Measurements from ENCODE around the gene CFC1.
"Not testable (repeated sequence)": the region's sequence is repeated elsewhere in the genome, so short reads cannot be mapped to it uniquely, and the experiment has no call there.

The CFC1 gene

DNA sequence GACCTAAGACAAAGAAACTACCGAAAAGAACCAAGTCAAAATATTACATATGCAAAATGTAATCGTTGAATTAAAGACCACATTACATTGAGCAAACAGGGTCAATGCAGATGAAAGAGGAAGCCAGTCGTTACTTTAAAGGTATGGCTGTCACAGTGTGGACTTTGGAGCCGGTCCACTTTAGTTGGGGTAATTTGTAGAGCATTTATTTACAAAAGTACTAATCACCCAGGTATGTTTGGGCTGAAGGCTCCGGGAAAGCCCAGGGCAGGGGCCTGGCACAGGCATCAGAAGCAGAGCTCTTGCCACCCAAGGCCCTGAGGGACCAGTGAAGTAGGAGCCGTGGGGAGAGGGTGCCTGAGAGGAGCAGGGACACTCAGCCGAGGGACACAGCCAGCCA lies 15.8 kb downstream of the CFC1 start:
- DNase-seq (ENCODE audit: low read depth in 2 of 2) = not testable (repeated sequence)

DNA sequence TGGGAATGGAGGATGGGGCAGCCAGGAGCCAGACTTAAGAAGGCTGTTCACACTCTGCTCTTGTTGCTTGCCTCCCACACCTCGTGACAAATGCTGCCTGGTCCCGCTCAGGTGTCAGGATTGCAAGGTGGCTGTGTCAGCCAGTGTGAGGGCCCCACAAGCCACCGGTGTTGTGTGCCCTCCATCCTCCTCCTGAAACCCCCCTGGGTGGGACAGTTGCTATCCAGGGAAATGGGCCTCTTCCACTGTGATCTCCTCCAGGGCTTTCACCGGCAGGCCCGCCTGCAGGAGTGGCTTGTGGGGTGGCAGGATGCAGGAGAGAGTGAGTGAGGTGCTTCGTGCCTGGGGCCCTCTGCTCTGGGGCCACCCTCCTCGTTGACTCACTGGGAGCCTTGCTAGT lies 16.4 kb downstream of the CFC1 start:
- DNase-seq (ENCODE audit: low read depth in 2 of 2) = not testable (repeated sequence)

DNA sequence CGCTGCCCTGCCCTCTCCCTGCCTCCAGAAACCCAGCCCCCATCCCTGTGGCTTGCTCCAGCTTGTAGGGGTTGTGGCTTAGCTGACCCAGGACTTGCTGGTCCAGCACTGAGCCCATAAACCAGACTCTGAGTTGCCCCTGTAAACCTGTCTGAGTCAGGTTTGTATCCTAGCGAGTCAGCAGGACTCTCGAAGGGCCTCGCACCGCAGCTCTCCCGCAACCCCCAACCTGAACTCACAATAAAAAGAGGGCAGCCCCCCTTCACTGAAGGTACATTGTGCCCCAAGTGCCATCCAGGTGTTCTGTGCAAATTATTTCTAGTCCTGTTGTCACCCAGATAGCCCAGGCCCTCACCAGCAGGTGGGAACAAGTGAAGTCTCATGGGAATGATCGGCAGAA lies 17.9 kb downstream of the CFC1 start:
- DNase-seq (ENCODE audit: low read depth in 2 of 2) = not testable (repeated sequence)

DNA sequence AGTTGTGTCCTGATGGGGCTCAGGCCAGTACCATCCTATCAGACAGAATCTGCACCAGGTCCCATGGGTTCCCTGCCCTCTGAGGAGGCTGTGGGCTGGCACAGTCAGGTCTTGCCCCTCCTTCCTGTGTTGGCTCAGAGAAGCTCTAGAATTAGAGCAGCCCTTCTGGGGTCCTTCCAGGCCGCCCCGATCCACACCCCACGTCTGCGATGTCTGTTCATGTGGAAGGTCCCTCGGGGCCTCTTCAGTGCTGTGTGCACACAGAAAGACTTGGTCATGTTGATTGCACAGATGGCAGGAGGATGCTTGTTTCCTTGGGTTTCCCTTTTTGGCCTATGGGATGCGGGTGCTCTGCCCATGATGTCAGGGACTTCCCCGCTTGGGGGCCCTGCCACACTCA lies 20.3 kb downstream of the CFC1 start:
- not testable (repeated sequence) for DNase-seq (ENCODE audit: low read depth in 2 of 2)

DNA sequence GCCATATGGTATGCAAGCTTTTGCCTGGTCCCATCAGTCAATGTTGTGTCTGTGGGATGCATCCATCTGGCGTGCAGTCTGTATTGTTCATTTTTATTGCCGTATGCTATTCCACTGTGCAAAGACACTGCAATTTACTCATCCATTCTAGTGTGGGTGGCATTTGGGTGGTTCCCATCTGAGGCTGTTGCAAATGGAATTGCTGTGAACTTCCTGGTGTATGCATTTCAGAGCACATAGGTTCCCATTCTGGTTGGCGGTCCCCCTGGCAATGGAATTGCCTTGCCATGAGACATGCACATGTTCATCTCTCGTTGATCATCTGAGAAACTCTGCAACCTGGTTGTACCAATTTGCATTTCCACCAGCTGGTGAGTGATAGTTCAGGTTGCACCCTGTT lies 21.8 kb downstream of the CFC1 start:
- not testable (repeated sequence) for DNase-seq (ENCODE audit: low read depth in 2 of 2)

DNA sequence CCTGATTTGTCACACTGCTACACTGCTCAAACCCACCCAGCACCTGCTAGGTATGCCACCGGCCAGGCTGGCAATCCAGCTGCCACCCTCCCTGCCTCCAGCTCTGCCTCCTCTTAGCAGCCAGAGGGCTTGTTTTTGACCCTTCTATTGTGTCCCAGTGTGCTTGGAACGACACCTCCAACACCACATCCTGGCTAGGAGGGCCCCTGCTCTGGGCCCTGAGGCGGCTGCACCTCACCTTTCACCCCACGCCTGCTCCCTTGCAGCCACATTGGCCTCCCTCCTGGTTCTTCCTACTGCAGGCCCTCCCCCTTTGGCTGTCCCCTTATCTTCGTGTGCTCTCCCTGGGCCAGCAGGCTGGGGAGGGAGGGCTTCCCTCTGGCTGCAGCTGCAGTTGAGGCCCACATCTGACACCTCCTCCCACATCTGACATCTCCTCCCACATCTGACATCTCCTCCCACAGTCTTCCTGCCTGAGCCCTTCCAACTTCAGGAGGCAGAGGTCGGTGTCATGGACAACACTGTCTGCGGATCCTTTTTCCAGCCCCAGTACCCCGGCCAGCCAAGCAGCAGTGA lies 23.1 kb downstream of the CFC1 start:
- not testable (repeated sequence) for DNase-seq (ENCODE audit: low read depth in 2 of 2)

DNA sequence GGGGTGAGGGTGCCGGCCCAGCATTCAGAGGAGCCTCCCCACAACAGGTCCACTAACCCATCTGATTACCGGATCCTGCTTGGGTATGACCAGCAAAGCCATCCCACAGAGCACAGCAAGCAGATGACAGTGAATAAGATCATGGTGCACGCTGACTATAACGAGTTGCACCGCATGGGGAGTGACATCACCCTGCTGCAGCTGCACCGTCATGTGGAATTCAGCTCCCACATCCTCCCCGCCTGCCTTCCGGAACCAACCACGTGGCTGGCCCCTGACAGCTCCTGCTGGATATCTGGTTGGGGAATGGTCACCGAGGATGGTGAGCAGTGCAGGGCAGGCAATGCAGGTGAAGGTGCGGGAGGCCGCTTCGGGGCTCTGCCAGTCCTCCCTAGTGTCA lies 25.1 kb downstream of the CFC1 start:
- DNase-seq (ENCODE audit: low read depth in 2 of 2) = not testable (repeated sequence)

DNA sequence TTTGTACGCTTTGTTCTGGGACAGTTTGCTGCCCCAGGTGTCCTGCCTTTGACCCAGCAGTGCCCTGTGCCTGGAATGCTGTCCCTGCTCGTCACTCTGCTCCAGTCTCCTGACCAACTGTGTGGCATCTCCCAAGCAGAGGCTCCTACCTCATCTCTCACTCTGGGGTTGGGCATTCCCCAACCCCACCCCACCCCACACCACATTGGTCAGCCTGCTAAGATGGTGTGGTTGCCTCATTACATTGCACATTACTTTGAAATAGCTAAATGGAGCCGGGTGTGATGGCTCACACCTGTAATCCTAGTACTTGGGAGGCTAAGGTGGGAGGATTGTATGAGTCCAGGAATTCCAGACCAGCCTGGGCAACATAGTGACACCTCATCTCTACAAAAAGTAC lies 27.4 kb downstream of the CFC1 start:
- DNase-seq (ENCODE audit: low read depth in 2 of 2) = not testable (repeated sequence)

DNA sequence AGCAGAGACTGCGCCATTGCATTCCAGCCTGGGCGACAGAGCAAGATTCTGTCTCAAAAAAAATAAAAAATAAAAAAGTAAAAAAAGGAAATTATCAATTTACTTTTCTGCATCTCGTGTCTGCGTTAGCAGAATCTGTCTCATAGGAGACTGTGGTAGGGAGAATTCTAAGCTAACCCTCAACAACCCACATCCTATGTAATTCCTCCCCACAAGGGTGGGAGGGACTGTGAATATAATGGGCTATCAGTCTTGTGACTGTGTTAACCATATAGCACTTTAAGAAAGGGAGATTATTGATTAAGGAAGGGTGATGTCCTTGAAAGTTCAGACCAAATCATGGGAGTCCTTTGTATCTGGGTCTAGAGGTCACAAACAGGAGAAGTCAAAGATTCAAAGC lies 33.2 kb downstream of the CFC1 start:
- DNase-seq (ENCODE audit: low read depth in 2 of 2) = not testable (repeated sequence)

DNA sequence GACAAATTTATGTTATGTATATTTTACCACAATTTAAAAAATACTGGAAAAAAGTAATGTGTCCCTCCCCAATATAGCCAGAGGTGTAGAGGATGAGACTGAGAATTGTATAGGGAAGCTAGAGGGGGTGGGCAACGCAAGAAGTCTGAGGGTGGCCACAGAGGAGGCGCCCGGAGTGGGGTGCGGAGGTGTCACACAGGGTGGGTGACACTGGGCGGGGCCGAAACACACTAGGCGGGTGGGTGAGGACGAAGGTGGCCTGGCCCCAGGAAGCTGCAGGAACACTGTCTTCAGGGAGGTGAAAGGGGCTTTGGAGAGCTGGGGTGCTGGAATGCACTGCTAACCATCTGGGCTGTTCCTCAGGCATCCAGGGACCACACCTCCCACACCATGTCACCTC lies 42.9 kb downstream of the CFC1 start:
- not testable (repeated sequence) for DNase-seq (ENCODE audit: low read depth in 2 of 2)

DNA sequence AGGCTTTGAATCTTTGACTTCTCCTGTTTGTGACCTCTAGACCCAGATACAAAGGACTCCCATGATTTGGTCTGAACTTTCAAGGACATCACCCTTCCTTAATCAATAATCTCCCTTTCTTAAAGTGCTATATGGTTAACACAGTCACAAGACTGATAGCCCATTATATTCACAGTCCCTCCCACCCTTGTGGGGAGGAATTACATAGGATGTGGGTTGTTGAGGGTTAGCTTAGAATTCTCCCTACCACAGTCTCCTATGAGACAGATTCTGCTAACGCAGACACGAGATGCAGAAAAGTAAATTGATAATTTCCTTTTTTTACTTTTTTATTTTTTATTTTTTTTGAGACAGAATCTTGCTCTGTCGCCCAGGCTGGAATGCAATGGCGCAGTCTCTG lies 45.2 kb downstream of the CFC1 start:
- DNase-seq (ENCODE audit: low read depth in 2 of 2) = not testable (repeated sequence)

DNA sequence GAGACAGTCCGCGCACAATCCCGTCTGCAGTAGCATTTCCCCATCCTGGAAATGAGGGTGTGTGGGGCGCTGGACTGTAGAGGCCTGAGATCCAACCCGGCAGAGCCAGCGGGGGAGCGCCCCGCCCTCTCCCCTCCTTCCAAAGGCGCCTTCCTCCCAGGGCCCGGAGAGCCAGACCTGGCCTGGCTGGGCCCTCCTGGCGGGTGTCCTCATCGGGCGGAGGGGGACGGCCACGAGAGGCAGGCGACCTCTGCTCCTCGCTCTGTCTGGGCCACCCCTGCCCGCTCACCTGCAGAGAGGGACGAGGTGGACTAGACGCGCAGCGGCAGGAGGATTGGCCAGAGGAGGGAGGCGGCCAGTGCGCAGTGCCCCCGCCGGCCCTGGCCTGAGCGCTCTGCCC lies 49.9 kb downstream of the CFC1 start:
- DNase-seq (ENCODE audit: low read depth in 2 of 2) = not testable (repeated sequence)

DNA sequence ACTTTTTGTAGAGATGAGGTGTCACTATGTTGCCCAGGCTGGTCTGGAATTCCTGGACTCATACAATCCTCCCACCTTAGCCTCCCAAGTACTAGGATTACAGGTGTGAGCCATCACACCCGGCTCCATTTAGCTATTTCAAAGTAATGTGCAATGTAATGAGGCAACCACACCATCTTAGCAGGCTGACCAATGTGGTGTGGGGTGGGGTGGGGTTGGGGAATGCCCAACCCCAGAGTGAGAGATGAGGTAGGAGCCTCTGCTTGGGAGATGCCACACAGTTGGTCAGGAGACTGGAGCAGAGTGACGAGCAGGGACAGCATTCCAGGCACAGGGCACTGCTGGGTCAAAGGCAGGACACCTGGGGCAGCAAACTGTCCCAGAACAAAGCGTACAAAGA lies 51.0 kb downstream of the CFC1 start:
- DNase-seq (ENCODE audit: low read depth in 2 of 2) = not testable (repeated sequence)

DNA sequence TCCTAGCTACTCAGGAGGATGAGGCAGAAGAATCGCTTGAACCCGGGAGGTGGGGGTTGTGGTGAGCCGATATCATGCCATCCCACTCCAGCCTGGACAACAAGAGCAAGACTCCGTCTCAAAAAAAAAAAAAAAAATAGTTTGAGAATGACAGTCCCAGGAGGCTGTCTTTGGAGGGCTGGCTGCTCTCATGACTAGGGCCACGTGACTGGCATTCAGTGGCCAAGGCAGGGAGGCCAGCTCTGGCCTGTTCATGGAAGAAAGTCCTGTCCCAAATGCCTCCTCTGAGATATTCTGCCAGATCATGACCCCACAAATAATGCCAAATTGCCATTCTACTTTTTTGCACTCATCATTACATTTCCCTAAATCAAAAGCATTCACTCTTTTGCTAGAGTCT lies 54.4 kb downstream of the CFC1 start:
- not testable (repeated sequence) for DNase-seq (ENCODE audit: low read depth in 2 of 2)

DNA sequence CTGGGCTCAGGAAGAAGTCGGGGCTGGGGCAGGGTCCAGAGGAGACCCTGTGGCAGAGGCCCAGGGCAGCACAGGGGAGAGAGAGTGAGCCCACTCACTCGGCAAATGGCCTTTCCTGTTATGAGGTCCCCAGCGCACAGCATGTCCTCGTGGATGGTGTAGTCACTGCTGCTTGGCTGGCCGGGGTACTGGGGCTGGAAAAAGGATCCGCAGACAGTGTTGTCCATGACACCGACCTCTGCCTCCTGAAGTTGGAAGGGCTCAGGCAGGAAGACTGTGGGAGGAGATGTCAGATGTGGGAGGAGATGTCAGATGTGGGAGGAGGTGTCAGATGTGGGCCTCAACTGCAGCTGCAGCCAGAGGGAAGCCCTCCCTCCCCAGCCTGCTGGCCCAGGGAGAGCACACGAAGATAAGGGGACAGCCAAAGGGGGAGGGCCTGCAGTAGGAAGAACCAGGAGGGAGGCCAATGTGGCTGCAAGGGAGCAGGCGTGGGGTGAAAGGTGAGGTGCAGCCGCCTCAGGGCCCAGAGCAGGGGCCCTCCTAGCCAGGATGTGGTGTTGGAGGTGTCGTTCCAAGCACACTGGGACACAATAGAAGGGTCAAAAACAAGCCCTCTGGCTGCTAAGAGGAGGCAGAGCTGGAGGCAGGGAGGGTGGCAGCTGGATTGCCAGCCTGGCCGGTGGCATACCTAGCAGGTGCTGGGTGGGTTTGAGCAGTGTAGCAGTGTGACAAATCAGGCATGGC lies 55.4 kb downstream of the CFC1 start:
- not testable (repeated sequence) for DNase-seq (ENCODE audit: low read depth in 2 of 2)

DNA sequence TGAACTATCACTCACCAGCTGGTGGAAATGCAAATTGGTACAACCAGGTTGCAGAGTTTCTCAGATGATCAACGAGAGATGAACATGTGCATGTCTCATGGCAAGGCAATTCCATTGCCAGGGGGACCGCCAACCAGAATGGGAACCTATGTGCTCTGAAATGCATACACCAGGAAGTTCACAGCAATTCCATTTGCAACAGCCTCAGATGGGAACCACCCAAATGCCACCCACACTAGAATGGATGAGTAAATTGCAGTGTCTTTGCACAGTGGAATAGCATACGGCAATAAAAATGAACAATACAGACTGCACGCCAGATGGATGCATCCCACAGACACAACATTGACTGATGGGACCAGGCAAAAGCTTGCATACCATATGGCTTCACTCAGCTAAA lies 56.6 kb downstream of the CFC1 start:
- not testable (repeated sequence) for DNase-seq (ENCODE audit: low read depth in 2 of 2)

Data from stimulated activated CD4-positive, alpha-beta T cell treated with anti-CD3 and anti-CD28 coated beads, Interleukin-12 subunit alpha, Interleukin-12 subunit beta, amount 100 ng/mL, for 24 hours (primary cell).